NT2/D1 (cell line): ENCODE data around the gene MRPL14.

Experiments
- DNase-seq: peaks from one replicate; pipeline ENCODE4 v3.0.0-alpha.2; 2011; ENCODE audit warnings: low read depth, low spot score
- H3K27me3 ChIP-seq: 2 replicates; pipeline ENCODE4 v1.6.0; 2011; ENCODE audit warnings: mild to moderate bottlenecking; ENCODE audit not compliant: insufficient read length, insufficient read depth
- H3K36me3 ChIP-seq: 2 replicates; pipeline ENCODE4 v1.6.1; 2011; ENCODE audit warnings: mild to moderate bottlenecking, low read length, mixed read lengths; ENCODE audit not compliant: insufficient read depth, insufficient read length
- H3K4me1 ChIP-seq: 2 replicates; pipeline ENCODE4 v1.5.1; 2011; ENCODE audit not compliant: insufficient read depth, insufficient read length
- H3K4me3 ChIP-seq: 2 replicates; pipeline ENCODE4 v1.5.1; 2011; ENCODE audit warnings: low read depth; ENCODE audit not compliant: insufficient read length
- H3K9ac ChIP-seq: 2 replicates; pipeline ENCODE4 v1.6.0; 2011; ENCODE audit warnings: low read depth; ENCODE audit not compliant: insufficient read length
- H3K9me3 ChIP-seq: 2 replicates; pipeline ENCODE4 v1.5.1; 2011; ENCODE audit warnings: mild to moderate bottlenecking, low read length; ENCODE audit not compliant: insufficient read depth
- SUZ12 ChIP-seq: IDR thresholded peaks from 2 replicates; pipeline ENCODE4 v1.6.1; 2011; ENCODE audit not compliant: insufficient read length, insufficient read depth; ENCODE audit errors: extremely low read depth
- YY1 ChIP-seq: IDR thresholded peaks from 2 replicates; pipeline ENCODE4 v1.6.1; 2011; ENCODE audit not compliant: insufficient read length, insufficient read depth
- ZNF274 ChIP-seq: IDR thresholded peaks from 2 replicates; pipeline ENCODE4 v1.6.1; 2011; ENCODE audit warnings: mild to moderate bottlenecking, low read depth, low read length

The MRPL14 gene

GRCh38 chr6:44111434-44112417 lies 15.5 kb downstream of the MRPL14 start:
- Histone ChIP-seq H3K9me3 (no peaks in the 10 kb centered on the region), H3K9ac (no peak overlapping the region), H3K36me3 (peaks cover 84% of the 10 kb centered on the region), H3K4me1 (peaks cover 2% of the 10 kb centered on the region), H3K4me3 (no peak overlapping the region), H3K27me3 (no peaks in the 10 kb centered on the region)
- DNase-seq: no peak
- TF ChIP-seq ZNF274 (no peak), YY1 (no peak), SUZ12 (no peak)

GRCh38 chr6:44110966-44111365 lies 16.3 kb downstream of the MRPL14 start:
- Histone ChIP-seq H3K27me3 (no peaks in the 10 kb centered on the region), H3K36me3 (peaks cover 87% of the 10 kb centered on the region), H3K9ac (no peak overlapping the region), H3K9me3 (no peaks in the 10 kb centered on the region), H3K4me1 (peaks cover 2% of the 10 kb centered on the region), H3K4me3 (no peak overlapping the region)
- TF ChIP-seq ZNF274: no peak
- TF ChIP-seq SUZ12: no peak
- DNase-seq: no peak

- Histone ChIP-seq H3K9me3 (no peaks in the 10 kb centered on the region), H3K4me3 (no peak overlapping the region), H3K4me1 (peaks cover 2% of the 10 kb centered on the region), H3K27me3 (no peaks in the 10 kb centered on the region), H3K36me3 (peaks cover 86% of the 10 kb centered on the region), H3K9ac (peak overlapping the region; percentile 8)
- DNase-seq: no peak
- TF ChIP-seq SUZ12: no peak
These were observed 17.1 kb downstream of the MRPL14 start for GRCh38 chr6:44110005-44110676.

GRCh38 chr6:44109212-44109611 lies 18.0 kb downstream of the MRPL14 start:
- H3K27me3 ChIP-seq: no peaks in the 10 kb centered on the region
- no peak for TF ChIP-seq ZNF274
- no peak for TF ChIP-seq YY1
- TF ChIP-seq SUZ12: no peak
- no peak overlapping the region for H3K9ac ChIP-seq
- H3K9me3 ChIP-seq: no peaks in the 10 kb centered on the region
- no peak for DNase-seq
- H3K36me3 ChIP-seq: peaks cover 89% of the 10 kb centered on the region
- H3K4me3 ChIP-seq: no peak overlapping the region
- H3K4me1 ChIP-seq: peaks cover 4% of the 10 kb centered on the region

- H3K4me1 ChIP-seq: peaks cover 5% of the 10 kb centered on the region
- H3K27me3 ChIP-seq: no peaks in the 10 kb centered on the region
- no peak overlapping the region for H3K9ac ChIP-seq
- H3K4me3 ChIP-seq: no peak overlapping the region
- peaks cover 89% of the 10 kb centered on the region for H3K36me3 ChIP-seq
- TF ChIP-seq SUZ12 (no peak), ZNF274 (no peak), YY1 (no peak)
- no peak for DNase-seq
- H3K9me3 ChIP-seq: no peaks in the 10 kb centered on the region
These were observed 18.8 kb downstream of the MRPL14 start for GRCh38 chr6:44108471-44108870.

- Histone ChIP-seq H3K4me3 (no peak overlapping the region), H3K9ac (no peak overlapping the region), H3K27me3 (no peaks in the 10 kb centered on the region), H3K9me3 (no peaks in the 10 kb centered on the region), H3K4me1 (peaks cover 5% of the 10 kb centered on the region), H3K36me3 (peaks cover 80% of the 10 kb centered on the region)
- no peak for DNase-seq
- TF ChIP-seq YY1 (no peak), SUZ12 (no peak), ZNF274 (no peak)
These were observed 20.2 kb downstream of the MRPL14 start for GRCh38 chr6:44107017-44107416.

GRCh38 chr6:44105993-44106740 lies 21.1 kb downstream of the MRPL14 start:
- Histone ChIP-seq H3K27me3 (no peaks in the 10 kb centered on the region), H3K4me3 (no peak overlapping the region), H3K9ac (no peak overlapping the region), H3K4me1 (peaks cover 5% of the 10 kb centered on the region), H3K9me3 (no peaks in the 10 kb centered on the region), H3K36me3 (peaks cover 80% of the 10 kb centered on the region)
- no peak for TF ChIP-seq ZNF274
- no peak for TF ChIP-seq YY1
- TF ChIP-seq SUZ12: no peak
- no peak for DNase-seq
